Uterus (tissue), 4 donors: ENCODE measurements around the gene PRSS8. TPM values are rescaled to one million over a fixed set of nuclear protein-coding genes. Genes with fewer than 3 reads are reported as not detected.

Experiments used
- DNase-seq, 2 donors: peaks; one replicate each; pipeline ENCODE4 v3.0.0-alpha.2; 2019 to 2020
- H3K27ac ChIP-seq, 2 donors: fragments of 200-600 bp; sonication (generic); 1 replicate in 1 of 2; 2 replicates in 1 of 2; pipeline ENCODE4 v1.5.1; 2016 to 2018
- H3K27me3 ChIP-seq, 2 donors: fragments of 200-600 bp; sonication (generic); one replicate each; pipeline ENCODE4 v1.5.1; 2018 to 2019; ENCODE audit warnings: control low read depth in 1 of 2
- H3K36me3 ChIP-seq, 2 donors: fragments of 200-600 bp; sonication (generic); one replicate each; pipeline ENCODE4 v1.5.1; 2019; ENCODE audit warnings: control low read depth in 1 of 2
- H3K4me1 ChIP-seq, 2 donors: fragments of 200-600 bp; sonication (generic); one replicate each; pipeline ENCODE4 v1.5.1; 2018 to 2019; ENCODE audit warnings: control low read depth in 1 of 2
- H3K4me3 ChIP-seq, 2 donors: fragments of 200-600 bp; sonication (generic); 1 replicate in 1 of 2; 2 replicates in 1 of 2; pipeline ENCODE4 v1.5.1; 2018 to 2019; ENCODE audit warnings: mild to moderate bottlenecking in 1 of 2
- H3K9me3 ChIP-seq, 2 donors: fragments of 200-600 bp; sonication (generic); one replicate each; pipeline ENCODE4 v1.5.1; 2019; ENCODE audit warnings: control low read depth in 1 of 2
- POLR2A ChIP-seq, 2 donors: fragments of 450-650 bp; IDR thresholded peaks; one replicate each; pipeline ENCODE4 v1.6.1; 2016; ENCODE audit warnings: antibody characterized with exemption in 2 of 2, mild to moderate bottlenecking in 1 of 2, moderate library complexity in 1 of 2
- intact Hi-C: fragments of 100-400 bp; cut with DNase I; formaldehyde crosslinking; loops from one replicate; pipeline ENCODE4 v1.15.1; 2023; ENCODE audit warnings: low total_unique reads
- total RNA-seq, 4 donors: library from RNA; depleted of rRNA in 3 of 4; stranded (reverse); fragments of >200 nt in 3 of 4; gene quantifications; one replicate each; pipeline versions ENCODE4 v1.1.0 to v1.2.4, GENCODE V29; 2014 to 2023
- TF ChIP-seq, protein P1 (sequence below), 4 experiments: fragments of 200-600 bp in 2 of 4; fragments of 450-650 bp in 2 of 4; sonication (generic) in 2 of 4; IDR thresholded peaks; one replicate each; pipeline ENCODE4 v1.5.1; 2016 to 2019; ENCODE audit warnings: antibody characterized with exemption in 4 of 4, mild to moderate bottlenecking in 2 of 4, moderate library complexity in 1 of 4
- donor health status: DM: yes; HTN: yes; CAD: no.

Gene PRSS8
- total RNA-seq, 4 donors from 2014 or later = 0.26 to 8.7 TPM; not detected in 2

- no peak overlapping the region for H3K27ac ChIP-seq
- H3K4me1 ChIP-seq = peaks cover 0 to 11% of the 10 kb centered on the region in 2 donors
- no peaks in the 10 kb centered on the region for H3K27me3 ChIP-seq
- no peaks in the 10 kb centered on the region for H3K36me3 ChIP-seq
- no peaks in the 10 kb centered on the region for H3K9me3 ChIP-seq
- intact Hi-C loops = no loop called here
- TF ChIP-seq, protein P1, sequence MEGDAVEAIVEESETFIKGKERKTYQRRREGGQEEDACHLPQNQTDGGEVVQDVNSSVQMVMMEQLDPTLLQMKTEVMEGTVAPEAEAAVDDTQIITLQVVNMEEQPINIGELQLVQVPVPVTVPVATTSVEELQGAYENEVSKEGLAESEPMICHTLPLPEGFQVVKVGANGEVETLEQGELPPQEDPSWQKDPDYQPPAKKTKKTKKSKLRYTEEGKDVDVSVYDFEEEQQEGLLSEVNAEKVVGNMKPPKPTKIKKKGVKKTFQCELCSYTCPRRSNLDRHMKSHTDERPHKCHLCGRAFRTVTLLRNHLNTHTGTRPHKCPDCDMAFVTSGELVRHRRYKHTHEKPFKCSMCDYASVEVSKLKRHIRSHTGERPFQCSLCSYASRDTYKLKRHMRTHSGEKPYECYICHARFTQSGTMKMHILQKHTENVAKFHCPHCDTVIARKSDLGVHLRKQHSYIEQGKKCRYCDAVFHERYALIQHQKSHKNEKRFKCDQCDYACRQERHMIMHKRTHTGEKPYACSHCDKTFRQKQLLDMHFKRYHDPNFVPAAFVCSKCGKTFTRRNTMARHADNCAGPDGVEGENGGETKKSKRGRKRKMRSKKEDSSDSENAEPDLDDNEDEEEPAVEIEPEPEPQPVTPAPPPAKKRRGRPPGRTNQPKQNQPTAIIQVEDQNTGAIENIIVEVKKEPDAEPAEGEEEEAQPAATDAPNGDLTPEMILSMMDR (IDR thresholded peaks at IDR 0.05) = no peak
- no peak for TF ChIP-seq POLR2A (IDR thresholded peaks at IDR 0.05)
- H3K4me3 ChIP-seq = no peak overlapping the region
- no peak for DNase-seq
These were observed 9.7 kb downstream of the PRSS8 start for GRCh38 chr16:31125844-31126243.

- no peaks in the 10 kb centered on the region for H3K27me3 ChIP-seq
- intact Hi-C loops = no loop called here
- H3K9me3 ChIP-seq = no peaks in the 10 kb centered on the region
- no peak overlapping the region for H3K4me3 ChIP-seq
- H3K27ac ChIP-seq = no peak overlapping the region
- no peak for TF ChIP-seq POLR2A (IDR thresholded peaks at IDR 0.05)
- TF ChIP-seq, protein P1 (IDR thresholded peaks at IDR 0.05) = no peak
- no peaks in the 10 kb centered on the region for H3K36me3 ChIP-seq
- peaks cover 0 to 4% of the 10 kb centered on the region in 2 donors for H3K4me1 ChIP-seq
- no peak for DNase-seq
These were observed 15.4 kb downstream of the PRSS8 start for GRCh38 chr16:31120129-31120528.

- H3K4me1 ChIP-seq = peaks cover 0 to 4% of the 10 kb centered on the region in 2 donors
- no peaks in the 10 kb centered on the region for H3K36me3 ChIP-seq
- intact Hi-C loops = no loop called here
- H3K27me3 ChIP-seq = no peaks in the 10 kb centered on the region
- H3K9me3 ChIP-seq = no peaks in the 10 kb centered on the region
- H3K27ac ChIP-seq = peak overlapping the region; percentile 95 to 98
- peak overlapping the region; percentile 70 to 75 for H3K4me3 ChIP-seq
- TF ChIP-seq POLR2A (IDR thresholded peaks at IDR 0.05) = no peak
- TF ChIP-seq, protein P1 (IDR thresholded peaks at IDR 0.05) = no peak
- no peak for DNase-seq
These were observed 17.0 kb downstream of the PRSS8 start for GRCh38 chr16:31118223-31119155.

DNA sequence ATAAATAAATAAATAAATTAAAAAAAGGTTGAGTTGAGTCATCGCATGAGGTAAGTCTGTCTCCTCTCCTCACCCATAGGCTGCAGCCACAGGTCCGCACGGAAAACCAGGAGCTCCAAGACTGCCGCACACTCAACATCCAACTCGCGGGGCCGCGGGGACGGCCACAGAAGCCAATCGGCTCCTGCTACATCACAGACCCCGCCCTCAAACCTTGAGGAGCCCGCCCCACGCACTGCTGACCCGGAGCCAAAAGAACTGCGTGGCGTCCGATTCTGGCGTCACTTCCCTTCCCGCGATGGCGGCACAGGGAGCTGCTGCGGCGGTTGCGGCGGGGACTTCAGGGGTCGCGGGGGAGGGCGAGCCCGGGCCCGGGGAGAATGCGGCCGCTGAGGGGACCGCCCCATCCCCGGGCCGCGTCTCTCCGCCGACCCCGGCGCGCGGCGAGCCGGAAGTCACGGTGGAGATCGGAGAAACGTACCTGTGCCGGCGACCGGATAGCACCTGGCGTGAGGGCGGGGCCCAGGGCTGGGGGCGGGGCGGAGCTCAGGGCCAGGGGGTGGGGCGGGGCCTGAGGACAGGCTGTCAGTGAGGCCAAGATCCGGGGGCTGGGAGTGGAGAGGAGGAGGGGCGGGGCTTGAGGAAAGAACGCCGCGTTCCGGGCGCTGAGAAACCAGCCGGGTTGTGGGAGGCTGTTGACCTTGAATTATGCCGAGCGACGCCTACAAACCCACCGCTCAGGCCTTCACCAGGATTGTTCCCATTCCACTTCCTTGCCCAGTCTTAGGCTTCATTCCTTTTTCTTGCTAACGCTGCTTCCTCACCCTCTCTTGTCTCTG is 17.9 kb downstream of the PRSS8 start, which contains the start of gene KAT8:
TSS of gene KAT8 (plus strand) at position 281 of the 839 bp plus-strand sequence. CDS start at position 299, 18 bp downstream.
- peak; percentile 99 for DNase-seq

More for the DNA sequence above, 17.9 kb downstream of the PRSS8 start, which contains the start of gene KAT8:
- TF ChIP-seq POLR2A (IDR thresholded peaks at IDR 0.05) = peak; percentile 58 to 93
- TF ChIP-seq, protein P1 (IDR thresholded peaks at IDR 0.05) = peak in 1 of 4 experiments; percentile 10
- peaks cover 0 to 4% of the 10 kb centered on the region in 2 donors for H3K4me1 ChIP-seq
- no peaks in the 10 kb centered on the region for H3K36me3 ChIP-seq
- intact Hi-C loops = no loop called here
- peak within 1 kb of the TSS; percentile 95 to 98 for H3K27ac ChIP-seq
- H3K4me3 ChIP-seq = peak within 1 kb of the TSS; percentile 70 to 75
- no peaks in the 10 kb centered on the region for H3K9me3 ChIP-seq
- no peaks in the 10 kb centered on the region for H3K27me3 ChIP-seq
